Measurements from ENCODE around the gene TNIP1. TPM values are rescaled to one million over a fixed set of nuclear protein-coding genes. Genes with fewer than 3 reads are reported as not detected.

TNIP1 gene
- total RNA-seq (100 to 1,000 TPM; 179 to 260 (median 218) TPM), polyA plus RNA-seq (100 to 1,000 TPM in 1 of 3 donors, 10 to 100 TPM in 2; 67.7 to 149 (median 95.9) TPM)
- long read RNA-seq, donor 1, transcript TNIP1-211 (18 exons, 2,274 nt): major isoform, 7 of 13 reads
- long read RNA-seq, donor 1, partial matches to known transcripts: 0 of 13 reads
- long read RNA-seq, donor 1, other reads (novel, unspliced or antisense): 0 of 13 reads
- long read RNA-seq, donor 2, transcript TNIP1-211 (18 exons, 2,274 nt): major isoform, 7 of 19 reads
- long read RNA-seq, donor 2, partial matches to known transcripts: 6 of 19 reads
- long read RNA-seq, donor 2, other reads (novel, unspliced or antisense): 0 of 19 reads

- intact Hi-C loops (cut with DNase I; ENCODE audit: low total_unique reads): no loop called here
- 0 to 1% (median 0%) methylated on average over 47 to 86 of the region's 86 CpGs for WGBS, 5 donors
- peak; percentile 99 for DNase-seq
Observed at GRCh38 chr5:151080613-151081430, at the start of gene TNIP1. Gene TNIP1, minus strand, starts transcription at chr5:151081034. Its CDS starts 15,939 bp downstream, at chr5:151065095.

GRCh38 chr5:151130235-151130921 lies 49.5 kb upstream of the TNIP1 start:
- peak; percentile 22 for DNase-seq
- no peak overlapping the region for H3K4me3 ChIP-seq
- no peaks in the 10 kb centered on the region for H3K9me3 ChIP-seq
- H3K36me3 ChIP-seq: peaks cover 0 to 100% (median 88%) of the 10 kb centered on the region in 6 donors
- TF ChIP-seq POLR2A (IDR thresholded peaks at IDR 0.05) (no peak), POLR2AphosphoS5 (IDR thresholded peaks at IDR 0.05) (no peak), CTCF (IDR thresholded peaks at IDR 0.05 in 8 of 11, conservative IDR thresholded peaks at IDR 0.05 in 3 of 11) (no peak)
- 93 to 96% (median 95%) methylated on average over 8 of the region's 8 CpGs for WGBS, 5 donors
- H3K4me1 ChIP-seq: peaks cover 30 to 100% (median 69%) of the 10 kb centered on the region in 6 donors
- intact Hi-C loops (cut with DNase I; ENCODE audit: low total_unique reads): no loop called here
- H3K27me3 ChIP-seq (replicated peaks in 1 of 7): no peaks in the 10 kb centered on the region
- peak overlapping the region in 1 of 8 donors; percentile 85 for H3K27ac ChIP-seq

More at GRCh38 chr5:151080613-151081430, at the start of gene TNIP1:
- H3K4me1 ChIP-seq: peaks cover 65 to 94% (median 85%) of the 10 kb centered on the region in 6 donors
- peak within 1 kb of the TSS; percentile 77 to 96 (median 90) for H3K4me3 ChIP-seq
- no peaks in the 10 kb centered on the region for H3K27me3 ChIP-seq (replicated peaks in 1 of 7)
- no peaks in the 10 kb centered on the region for H3K9me3 ChIP-seq
- H3K27ac ChIP-seq: peak within 1 kb of the TSS; percentile 98 to 100 (median 99)
- H3K36me3 ChIP-seq: peaks cover 0 to 35% (median 2%) of the 10 kb centered on the region in 6 donors
- TF ChIP-seq CTCF (IDR thresholded peaks at IDR 0.05 in 8 of 11, conservative IDR thresholded peaks at IDR 0.05 in 3 of 11) (peak in 3 of 11 experiments; percentile 20 to 43 (median 21)), POLR2AphosphoS5 (IDR thresholded peaks at IDR 0.05) (peak; percentile 91 to 96 (median 94)), POLR2A (IDR thresholded peaks at IDR 0.05) (peak; percentile 31 to 63 (median 61))

- Histone ChIP-seq H3K4me1 (peaks cover 29 to 100% (median 68%) of the 10 kb centered on the region in 6 donors), H3K27me3 (replicated peaks in 1 of 7) (no peaks in the 10 kb centered on the region), H3K9me3 (no peaks in the 10 kb centered on the region), H3K36me3 (peaks cover 0 to 100% (median 80%) of the 10 kb centered on the region in 6 donors), H3K27ac (peak overlapping the region in 7 of 8 donors; percentile 5 to 90 (median 50)), H3K4me3 (no peak overlapping the region)
- intact Hi-C loops (cut with DNase I; ENCODE audit: low total_unique reads): loop anchor here (5.0 kb wide), 2 partner anchors 33 to 108 kb away; no protein-coding TSS in a partner anchor
- 56 to 71% (median 65%) methylated on average over 4 of the region's 4 CpGs for WGBS, 5 donors
- TF ChIP-seq POLR2AphosphoS5 (IDR thresholded peaks at IDR 0.05): peak in 1 of 3 donors; percentile 4
- no peak for TF ChIP-seq CTCF (IDR thresholded peaks at IDR 0.05 in 8 of 11, conservative IDR thresholded peaks at IDR 0.05 in 3 of 11)
- no peak for TF ChIP-seq POLR2A (IDR thresholded peaks at IDR 0.05)
- peak; percentile 55 for DNase-seq
Observed at GRCh38 chr5:151128817-151129216, 48.0 kb upstream of the TNIP1 start.

Data from spleen (tissue), 13 donors.